Stimulated activated CD4-positive, alpha-beta T cell treated with anti-CD3 and anti-CD28 coated beads, Interleukin-4, amount 100 ng/mL, for 48 hours (primary cell): ENCODE results near the gene FGF21.
A peak's percentile ranks its signal among the peaks of the same experiment; 100 is the strongest.
"Not testable (repeated sequence)": the region's sequence is repeated elsewhere in the genome, so short reads cannot be mapped to it uniquely, and the experiment has no call there.

Experiments
- DNase-seq, 2 donors: peaks; one replicate each; pipeline ENCODE4 v3.0.0-alpha.2; 2020; ENCODE audit warnings: low read depth in 2 of 2

The FGF21 gene

DNA sequence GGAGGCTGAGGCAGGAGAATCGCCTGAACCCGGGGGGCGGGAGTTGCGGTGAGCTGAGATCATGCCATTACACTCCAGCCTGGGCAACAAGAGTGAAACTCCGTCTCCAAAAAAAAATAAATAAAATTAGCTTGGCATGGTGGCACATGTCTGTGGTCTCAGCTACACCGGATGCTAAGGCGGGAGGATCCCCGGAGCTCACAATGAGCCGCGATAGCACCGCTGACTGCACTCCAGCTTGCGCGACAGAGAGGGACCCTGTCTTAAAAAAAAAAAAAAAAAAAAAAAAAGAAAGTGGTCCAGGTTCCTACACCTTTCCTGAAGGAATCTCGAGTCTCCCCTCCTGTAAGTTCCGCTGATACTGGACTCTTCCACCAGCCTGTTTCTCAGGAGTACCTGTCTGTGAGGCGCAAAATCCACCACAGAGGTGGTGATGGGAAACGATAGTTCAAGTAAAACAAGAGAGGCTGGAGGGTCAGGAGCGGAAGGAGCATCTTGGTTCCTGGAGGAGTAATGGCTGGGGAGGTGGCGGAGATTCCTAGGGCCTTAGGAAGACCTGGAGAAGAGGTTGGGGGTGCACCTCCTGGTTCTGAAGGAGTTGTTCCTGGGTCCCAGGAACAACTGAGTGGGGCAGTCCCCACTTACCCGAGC lies 3.4 kb upstream of the FGF21 start:
- DNase-seq = no peak

DNA sequence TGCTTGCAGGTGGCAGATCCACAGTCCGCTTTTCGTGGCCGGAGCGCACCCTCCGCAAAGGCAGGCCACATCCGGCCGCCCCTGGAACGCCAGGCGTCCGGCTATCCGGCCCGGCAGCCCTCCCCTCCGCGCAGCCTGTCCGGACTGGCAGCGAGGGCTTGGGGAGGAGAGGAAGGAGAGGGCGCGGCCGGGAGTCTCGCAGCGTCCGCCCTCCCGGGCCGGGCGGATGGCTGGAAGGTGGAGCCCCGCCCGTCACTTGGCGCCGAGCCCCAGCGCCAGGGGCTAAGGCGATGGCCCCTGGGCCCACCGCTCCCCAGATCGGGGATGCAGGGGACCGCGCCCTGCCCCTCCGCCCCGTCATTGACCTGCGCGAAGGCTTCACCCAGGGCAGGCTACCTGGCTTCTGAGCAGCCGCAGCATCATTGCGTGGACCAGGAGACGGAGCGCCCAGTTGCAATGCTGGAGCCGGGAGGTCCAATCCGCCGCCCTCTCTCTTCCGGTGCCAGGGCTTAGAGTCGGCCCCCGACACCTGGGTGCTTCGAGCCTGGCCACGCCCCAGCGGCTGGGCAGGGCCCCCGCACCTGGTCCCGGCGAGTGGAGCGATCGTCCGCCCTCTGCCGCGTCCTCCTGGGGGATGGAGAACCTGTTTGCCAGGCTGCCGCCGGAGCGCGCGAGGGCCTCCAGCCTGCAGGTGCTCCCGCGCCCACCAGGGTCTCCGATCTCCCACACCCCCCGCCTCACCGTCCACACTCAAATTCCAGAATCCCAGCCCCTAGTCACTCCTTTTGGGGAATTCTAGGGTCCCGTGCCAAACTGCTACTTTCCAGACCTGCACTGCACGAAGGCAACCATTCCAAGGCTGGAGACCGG lies 2.6 kb upstream of the FGF21 start, which contains the start of gene FUT1:
Gene FUT1 (minus strand): TSS at position 146 of the 870 bp plus-strand sequence. CDS start 1,360 bp downstream, outside the sequence.
- DNase-seq = peak in 1 of 2 donors; percentile 13

DNA sequence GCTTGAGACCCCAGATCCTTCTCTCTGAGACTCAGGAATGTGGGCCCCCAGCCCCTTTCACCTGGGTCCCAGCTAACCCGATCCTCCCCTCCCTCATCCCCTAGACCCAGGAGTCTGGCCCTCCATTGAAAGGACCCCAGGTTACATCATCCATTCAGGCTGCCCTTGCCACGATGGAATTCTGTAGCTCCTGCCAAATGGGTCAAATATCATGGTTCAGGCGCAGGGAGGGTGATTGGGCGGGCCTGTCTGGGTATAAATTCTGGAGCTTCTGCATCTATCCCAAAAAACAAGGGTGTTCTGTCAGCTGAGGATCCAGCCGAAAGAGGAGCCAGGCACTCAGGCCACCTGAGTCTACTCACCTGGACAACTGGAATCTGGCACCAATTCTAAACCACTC lies 463 bp downstream of the FGF21 start:
- DNase-seq = no peak

DNA sequence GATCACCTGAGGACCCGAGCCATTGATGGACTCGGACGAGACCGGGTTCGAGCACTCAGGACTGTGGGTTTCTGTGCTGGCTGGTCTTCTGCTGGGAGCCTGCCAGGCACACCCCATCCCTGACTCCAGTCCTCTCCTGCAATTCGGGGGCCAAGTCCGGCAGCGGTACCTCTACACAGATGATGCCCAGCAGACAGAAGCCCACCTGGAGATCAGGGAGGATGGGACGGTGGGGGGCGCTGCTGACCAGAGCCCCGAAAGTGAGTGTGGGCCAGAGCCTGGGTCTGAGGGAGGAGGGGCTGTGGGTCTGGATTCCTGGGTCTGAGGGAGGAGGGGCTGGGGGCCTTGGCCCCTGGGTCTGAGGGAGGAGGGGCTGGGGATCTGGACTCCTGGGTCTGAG lies 888 bp downstream of the FGF21 start:
- DNase-seq = no peak

DNA sequence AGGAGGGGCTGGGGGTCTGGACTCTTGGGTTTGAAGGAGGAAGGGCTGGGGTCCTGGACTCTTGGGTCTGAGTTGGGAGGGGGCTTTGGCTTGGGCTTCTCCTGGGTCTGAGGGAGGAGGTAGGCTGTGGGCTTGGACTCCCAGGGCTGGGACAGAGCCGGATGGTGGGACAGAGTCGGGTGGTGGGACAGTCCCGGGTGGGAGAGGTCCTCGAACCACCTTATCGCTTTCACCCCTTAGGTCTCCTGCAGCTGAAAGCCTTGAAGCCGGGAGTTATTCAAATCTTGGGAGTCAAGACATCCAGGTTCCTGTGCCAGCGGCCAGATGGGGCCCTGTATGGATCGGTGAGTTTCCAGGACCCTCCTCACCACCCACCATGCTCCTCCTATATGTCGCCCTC lies 1.4 kb downstream of the FGF21 start:
- DNase-seq = no peak

DNA sequence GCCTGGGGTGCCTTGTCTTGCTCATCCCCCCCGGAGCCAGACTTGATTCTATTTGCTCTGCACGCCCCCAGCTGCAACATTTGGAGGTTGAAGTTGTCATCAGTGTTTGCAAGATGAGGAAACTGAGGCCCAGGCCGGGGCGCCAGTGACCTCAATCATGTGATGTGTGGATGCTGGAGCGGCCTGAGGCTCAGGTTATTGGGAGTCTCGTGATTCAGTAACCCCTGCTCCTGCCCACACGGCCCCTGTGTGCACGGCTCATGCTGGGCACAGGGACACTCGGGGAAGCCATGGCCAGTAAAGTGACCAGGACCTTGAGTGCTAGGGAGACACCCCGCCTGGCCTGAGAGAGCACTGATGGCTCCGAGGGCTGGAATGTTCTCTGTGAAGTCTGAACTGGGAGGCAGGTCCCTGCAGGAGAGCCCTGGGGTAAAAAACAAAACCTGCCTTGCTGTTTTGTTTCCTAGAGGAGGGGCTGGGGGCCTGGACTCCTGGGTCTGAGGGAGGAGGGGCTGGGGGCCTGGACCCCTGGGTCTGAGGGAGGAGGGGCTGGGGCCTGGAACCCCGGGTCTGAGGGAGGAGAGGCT lies 1.9 kb downstream of the FGF21 start:
- no peak for DNase-seq

DNA sequence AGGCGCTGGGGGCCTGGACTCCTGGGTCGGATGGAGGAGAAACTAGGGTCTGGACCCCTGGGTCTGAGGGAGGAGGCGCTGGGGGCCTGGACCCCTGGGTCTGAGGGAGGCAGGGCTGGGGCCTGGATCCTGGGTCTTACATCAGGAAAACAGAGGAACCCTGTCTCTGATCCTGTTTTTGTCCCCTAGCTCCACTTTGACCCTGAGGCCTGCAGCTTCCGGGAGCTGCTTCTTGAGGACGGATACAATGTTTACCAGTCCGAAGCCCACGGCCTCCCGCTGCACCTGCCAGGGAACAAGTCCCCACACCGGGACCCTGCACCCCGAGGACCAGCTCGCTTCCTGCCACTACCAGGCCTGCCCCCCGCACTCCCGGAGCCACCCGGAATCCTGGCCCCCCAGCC lies 2.4 kb downstream of the FGF21 start:
- no peak for DNase-seq

DNA sequence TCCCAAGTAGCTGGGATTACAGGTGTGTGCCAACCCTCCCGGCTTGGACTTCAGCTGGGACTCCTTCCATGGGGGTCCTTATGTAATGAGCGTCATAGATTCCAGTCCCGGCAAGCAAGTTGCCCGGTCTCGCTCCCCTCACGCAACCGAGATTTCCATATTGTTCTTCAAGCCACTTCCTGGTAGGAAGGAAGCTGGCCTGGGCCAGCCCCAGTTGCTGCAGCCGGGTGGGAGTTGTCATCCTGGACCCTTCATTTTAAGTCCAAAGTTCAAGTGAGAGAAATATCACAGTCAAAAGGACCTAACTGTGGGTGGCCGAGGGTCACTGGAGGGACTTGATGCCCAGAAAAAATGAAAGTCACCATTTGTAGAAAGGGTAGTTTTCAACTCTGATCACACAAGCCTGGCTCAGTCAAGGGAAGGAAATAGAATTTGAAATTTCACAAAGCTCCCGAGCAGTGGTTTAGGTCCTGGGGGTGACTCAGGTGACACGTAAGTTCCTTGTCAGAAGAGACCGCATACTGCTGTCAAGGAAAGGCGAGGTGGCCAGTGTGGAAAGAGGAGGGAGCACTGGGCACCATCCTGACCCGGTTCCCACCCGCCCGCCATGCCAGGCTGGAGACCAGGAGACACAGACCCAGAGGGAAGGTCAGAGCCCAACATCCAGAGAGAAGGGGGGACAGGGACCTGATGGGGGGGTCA lies 5.3 kb downstream of the FGF21 start:
- no peak for DNase-seq

DNA sequence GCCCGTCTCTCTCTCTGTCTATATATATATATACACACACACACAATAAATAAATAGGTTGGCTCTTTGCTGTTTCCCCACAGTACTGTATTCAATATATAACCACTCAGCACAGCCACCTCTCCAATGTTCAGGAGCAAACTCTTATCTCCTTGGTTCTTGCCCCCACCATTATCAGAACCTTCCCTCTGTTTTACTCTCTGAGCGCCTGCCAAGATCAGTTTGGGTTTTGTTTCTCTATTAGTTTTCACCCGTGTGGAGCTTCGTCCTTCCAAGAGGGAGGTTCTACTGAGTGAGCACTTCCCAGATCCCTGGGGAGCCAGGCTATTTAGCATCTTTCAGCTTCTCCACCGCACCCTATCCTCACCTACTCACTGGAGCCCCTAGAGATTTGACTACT lies 10.5 kb downstream of the FGF21 start:
- not testable (repeated sequence) for DNase-seq

DNA sequence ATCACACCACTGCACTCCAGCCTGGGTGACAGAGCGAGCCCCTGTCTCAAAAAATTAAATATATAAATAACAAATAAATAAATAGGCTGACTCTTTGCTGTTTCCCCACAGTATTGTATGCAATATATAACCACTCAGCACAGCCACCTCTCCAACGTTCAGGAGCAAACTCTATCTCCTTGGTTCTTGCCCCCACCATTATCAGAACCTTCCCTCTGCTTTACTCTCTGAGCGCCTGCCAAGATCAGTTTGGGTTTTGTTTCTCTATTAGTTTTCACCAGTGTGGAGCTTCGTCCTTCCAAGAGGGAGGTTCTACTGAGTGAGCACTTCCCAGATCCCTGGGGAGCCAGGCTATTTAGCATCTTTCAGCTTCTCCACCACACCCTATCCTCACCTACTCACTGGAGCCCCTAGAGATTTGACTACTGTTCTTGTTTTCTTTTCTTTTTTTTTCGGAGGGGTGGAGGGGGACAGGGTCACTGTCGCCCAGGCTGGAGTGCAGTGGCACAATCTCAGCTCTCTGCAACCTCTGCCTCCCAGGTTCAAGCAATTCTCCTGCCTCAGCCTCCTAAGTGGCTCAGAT lies 12.9 kb downstream of the FGF21 start:
- not testable (repeated sequence) for DNase-seq

DNA sequence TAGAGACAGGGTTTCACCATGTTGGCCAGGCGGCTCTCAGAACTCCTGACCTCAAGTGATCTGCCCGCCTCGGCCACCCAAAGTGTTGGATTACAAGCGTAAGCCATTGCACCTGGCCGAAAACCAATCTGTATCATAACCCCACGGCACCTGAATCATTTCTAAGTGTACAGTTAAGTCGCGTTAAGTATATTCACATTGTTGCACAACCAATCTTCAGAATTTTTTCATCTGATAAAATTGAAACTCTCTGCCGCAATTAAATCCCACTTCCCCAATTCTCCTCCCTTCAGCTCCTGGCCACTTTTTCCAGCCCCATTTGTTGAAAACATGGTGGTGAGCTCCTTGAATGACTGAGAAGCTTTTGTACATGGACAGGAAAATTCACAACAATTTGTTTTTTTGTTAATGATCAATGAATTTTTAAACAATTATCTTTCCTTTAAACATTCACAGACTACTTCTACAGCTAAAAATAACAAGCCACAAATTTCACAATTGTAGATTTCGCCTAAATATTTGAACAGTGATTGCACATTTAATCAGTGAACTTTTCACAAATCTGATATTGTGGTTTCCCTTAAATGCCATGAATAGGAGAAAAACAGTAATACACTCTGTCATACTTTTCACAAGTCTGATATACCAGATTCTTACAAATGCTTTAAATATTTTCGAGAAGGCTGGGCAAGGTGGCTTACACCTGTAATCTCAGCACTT lies 13.8 kb downstream of the FGF21 start:
- no peak for DNase-seq

DNA sequence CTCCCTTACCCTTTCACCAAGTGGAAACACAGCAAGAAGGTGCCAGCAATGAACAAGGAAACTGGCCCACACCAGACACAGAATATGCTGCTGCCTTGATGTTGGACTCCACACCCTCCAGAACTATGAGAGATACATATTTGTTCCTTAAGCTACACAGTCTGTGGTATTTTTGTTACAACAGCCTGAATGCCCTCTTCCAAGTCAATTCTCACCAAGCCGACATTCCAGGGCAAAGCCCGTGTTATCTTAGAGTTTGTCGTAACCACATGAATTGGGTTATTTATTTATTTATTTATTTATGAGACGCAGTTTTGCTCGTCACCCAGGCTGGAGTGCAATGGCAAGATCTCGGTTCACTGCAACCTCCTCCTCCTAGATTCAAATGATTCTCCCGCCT lies 14.9 kb downstream of the FGF21 start:
- no peak for DNase-seq

DNA sequence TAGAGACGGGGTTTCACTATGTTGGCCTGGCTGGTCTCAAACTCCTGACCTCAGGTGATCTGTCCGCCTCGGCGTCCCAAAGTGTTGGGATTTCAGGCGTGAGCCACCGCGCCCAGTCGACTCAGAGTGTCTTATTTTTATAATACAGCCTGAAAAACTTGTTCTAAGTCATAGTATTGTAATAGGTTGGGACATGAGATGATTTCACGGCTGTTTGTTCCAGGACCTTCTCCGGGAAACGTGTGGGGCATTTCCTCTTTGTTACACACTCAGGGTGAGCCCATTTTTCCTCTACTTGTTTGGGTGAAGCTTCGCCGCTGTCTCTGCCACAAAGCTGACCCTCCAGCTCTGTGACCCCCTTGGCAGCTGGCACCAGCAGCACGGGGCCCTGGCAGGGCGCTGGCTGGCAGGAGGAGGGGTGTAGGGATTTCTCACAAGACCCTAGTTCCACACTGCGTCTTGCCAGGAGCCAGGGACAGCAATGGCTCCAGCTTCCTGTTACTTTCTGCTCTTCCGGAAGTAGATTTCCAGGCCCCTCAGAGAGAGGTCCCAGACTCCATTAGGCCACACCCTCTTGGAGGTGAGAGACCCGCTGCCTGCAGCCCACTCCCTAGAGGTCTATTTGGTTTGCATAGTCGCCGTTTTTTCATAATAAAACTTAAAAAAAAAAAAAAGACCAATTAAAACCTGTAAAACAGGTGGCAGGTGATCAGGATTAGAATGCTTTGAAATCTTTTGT lies 15.6 kb downstream of the FGF21 start:
- no peak for DNase-seq

DNA sequence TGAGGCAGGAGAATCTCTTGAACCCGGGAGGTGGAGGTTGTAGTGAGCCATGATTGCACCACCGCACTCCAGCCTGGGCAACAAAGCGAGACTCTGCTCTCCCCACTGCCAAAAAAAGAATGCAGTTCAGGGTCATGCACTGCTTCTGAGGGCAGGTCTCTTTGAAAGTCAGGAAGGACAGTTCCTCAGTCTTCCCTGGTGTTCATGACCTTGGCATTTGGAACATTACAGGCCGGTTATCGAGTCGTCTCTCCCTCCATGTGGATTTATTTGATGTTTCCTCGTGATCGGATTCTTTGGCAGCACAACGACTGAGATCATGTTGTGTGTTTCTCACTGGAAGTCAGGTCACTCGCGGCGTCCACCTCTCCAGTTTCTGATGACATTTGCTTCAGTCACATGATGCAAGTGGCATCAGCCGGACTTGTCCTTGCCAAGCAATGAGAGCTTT lies 17.2 kb downstream of the FGF21 start:
- no peak for DNase-seq

DNA sequence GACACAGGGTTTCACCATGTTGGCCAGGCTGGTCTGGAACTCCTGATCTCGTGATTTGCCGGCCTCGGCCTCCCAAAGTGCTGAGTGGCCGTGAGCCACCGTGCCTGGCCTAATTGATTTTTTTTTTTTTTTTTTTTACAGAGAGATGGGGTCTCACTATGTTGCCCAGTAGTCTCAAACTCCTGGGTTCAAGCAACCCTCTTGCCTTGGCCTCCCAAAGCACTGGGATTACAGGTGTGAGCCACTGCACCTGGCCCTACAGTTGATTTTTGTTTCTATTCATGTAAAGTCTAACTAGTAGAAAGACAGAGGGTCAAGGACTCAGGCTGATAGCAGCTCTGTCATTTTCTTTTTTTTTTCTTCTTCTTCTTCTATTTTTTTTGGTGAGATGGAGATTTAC lies 21.8 kb downstream of the FGF21 start:
- no peak for DNase-seq

DNA sequence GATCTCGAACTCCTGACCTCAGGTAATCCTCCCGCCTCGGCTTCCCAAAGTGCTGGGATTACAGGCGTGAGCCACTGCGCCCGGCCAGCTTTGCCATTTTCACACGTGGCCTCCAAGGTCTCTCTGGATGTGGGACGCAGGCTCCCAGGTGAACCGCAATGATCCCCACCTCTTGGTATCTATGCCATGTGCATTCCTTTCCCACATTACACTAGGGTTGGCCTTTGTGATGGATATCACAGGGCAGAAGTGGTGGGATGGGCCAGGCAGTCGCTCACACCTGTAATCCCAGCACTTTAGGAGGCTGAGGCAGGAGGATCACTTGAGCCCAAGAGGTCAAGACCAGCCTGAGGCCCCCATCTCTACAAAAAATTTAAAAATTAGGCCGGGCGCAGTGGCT lies 22.4 kb downstream of the FGF21 start:
- no peak for DNase-seq

DNA sequence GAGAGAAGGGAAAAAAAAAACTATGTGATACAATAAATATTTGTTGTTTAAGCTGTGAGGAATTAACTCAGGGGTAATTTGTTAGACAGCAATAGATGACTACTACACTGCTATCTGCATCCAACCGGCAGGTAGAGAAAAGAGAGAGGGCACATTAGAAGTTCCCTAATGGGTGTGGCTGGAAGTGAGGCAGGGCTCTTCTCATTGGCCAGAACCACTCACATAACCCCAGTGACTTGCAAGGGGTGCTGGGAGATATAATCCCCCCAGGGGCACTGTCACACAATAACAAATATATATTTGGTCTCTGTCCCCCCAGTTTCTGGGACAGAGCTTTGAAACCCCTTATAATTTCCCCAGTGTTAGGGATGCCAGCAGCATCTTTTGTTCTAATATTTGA lies 24.3 kb downstream of the FGF21 start:
- DNase-seq = no peak

DNA sequence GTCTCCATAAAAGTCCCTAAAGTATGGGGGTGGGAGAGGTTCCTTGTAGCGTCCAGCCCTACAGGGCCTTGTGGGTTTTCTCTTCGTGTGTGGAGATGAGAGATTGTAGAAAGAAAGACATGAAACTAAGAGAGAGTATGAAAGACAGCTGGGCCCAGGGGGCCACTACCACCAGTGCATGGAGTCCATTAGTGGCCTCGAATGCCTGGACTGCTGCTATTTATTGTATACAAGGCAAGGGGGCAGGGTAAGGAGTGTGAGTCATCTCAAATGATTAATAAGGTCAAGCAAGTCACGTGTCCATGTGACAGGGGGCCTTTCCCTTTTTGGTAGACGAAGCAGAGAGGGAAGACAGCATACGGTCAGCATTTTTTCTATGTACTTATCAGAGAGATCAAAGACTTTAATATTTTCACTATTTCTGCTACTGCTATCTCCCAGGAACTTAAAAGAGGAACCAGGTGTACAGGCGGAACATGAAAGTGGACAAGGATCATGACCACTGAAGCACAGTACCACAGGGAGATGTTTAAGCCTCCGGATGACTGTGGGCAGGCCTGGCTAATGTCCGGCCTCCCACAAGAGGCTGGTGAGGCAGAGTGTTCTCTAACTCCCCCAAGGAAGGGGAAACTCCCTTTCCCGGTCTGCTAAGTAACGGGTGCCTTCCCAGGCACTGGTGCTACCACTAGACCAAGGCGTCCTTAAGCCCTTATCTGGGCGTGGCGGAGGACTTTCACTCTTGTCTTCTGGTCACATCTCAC lies 25.5 kb downstream of the FGF21 start:
- DNase-seq = no peak

DNA sequence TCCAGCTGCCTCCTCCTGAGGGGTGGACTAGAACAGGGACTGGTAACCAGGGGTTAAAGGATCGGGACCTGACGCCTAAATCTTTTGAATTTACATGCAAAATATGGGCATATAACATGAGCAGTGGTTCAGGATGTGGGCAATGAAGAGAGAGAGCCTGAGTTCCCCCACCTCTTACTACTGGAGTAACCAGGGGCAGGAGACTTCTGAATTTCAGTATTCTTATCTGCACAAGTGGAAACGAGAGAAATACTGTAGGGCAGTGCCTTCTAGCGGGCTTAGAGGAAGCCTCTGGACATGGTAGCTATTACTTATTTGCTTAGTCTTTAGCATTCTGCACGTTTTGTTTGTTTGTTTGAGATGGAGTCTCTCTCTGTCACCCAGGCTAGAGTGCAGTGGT lies 29.2 kb downstream of the FGF21 start:
- no peak for DNase-seq

DNA sequence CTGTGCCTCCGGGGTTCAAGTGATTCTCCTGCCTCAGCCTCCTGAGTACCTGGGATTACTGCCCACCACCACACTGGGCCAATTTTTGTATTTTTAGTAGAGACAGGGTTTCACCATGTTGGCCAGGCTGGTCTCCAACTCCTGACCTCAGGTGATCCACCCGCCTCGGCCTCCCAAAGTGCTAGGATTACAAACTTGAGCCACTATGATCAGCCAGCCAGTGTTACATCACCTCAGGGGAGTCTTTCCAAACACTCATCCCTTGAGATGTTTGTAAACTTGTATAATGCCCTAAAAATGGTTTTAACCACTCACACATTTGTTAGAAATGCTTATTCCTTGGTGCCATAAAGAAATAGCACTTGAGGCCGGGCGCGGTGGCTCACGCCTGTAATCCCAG lies 31.1 kb downstream of the FGF21 start:
- DNase-seq = not testable (repeated sequence)
